GM12878 (cell line): ENCODE measurements around the gene CCDC32. TPM values are rescaled to one million over a fixed set of nuclear protein-coding genes. Genes with fewer than 3 reads are reported as not detected.

Experiments used
- ATAC-seq: fragments of 200-7000 bp; cut with Tn5 transposase; 3 replicates; pipeline ENCODE4 v1.9.1; 2020; ENCODE audit warnings: mild to moderate bottlenecking, moderate library complexity
- BruUV-seq: library from RNA; stranded (reverse); fragments of 400-500 nt; replicated peaks from 2 replicates; lab custom pipeline; 2021; lab: Mats Ljungman, UMichigan
- CTCF ChIA-PET: fragments of 300-600 bp; sonication (Branson Sonifier 250); formaldehyde crosslinking; extraction: SDS; loops from one replicate; lab custom pipeline; 2021; ENCODE audit warnings: inconsistent platforms; lab: Yijun Ruan, JAX
- POLR2A ChIA-PET: fragments of 350-600 bp; formaldehyde crosslinking; extraction: SDS; loops from one replicate; lab custom pipeline; 2021; ENCODE audit warnings: inconsistent platforms; lab: Charles Lee
- RAD21 ChIA-PET: fragments of 300-600 bp; sonication (Branson Sonifier 250); formaldehyde crosslinking; loops from one replicate; lab custom pipeline; 2023; ENCODE audit warnings: antibody characterized with exemption; ENCODE audit not compliant: unreplicated experiment; lab: Charles Lee
- SMC1A ChIA-PET: fragments of 300-600 bp; sonication (Branson Sonifier 250); formaldehyde crosslinking; loops from one replicate; lab custom pipeline; 2023; ENCODE audit not compliant: unreplicated experiment, uncharacterized antibody; lab: Charles Lee
- DNase-seq: peaks from one replicate; pipeline ENCODE4 v3.0.0-alpha.2; 2011; ENCODE audit warnings: low read depth, low spot score
- FAIRE-seq: peaks from 3 replicates; lab custom pipeline; 2011; peaks lifted over from hg19 to GRCh38; lab: Jason Lieb, UNC
- H2AFZ ChIP-seq: 2 replicates; pipeline ENCODE4 v1.6.0; 2011; ENCODE audit warnings: low read depth, low read length, control low read depth; ENCODE audit not compliant: control insufficient read depth
- H3K27ac ChIP-seq: 2 replicates; pipeline ENCODE4 v1.5.1; 2011; ENCODE audit warnings: control low read depth; ENCODE audit not compliant: control insufficient read depth, insufficient read depth
- H3K27me3 ChIP-seq, 2 experiments: replicated peaks in 1 of 2; 2 replicates each; pipeline versions ENCODE4 v1.6.0 to v1.6.1; 2011; ENCODE audit warnings: low read length in 1 of 2; ENCODE audit not compliant: control insufficient read depth in 2 of 2, insufficient read depth in 2 of 2
- H3K36me3 ChIP-seq, 2 experiments: 2 replicates each; pipeline ENCODE4 v1.5.1; 2011; ENCODE audit warnings: low read length in 1 of 2; ENCODE audit not compliant: control insufficient read depth in 2 of 2, insufficient read depth in 2 of 2
- H3K4me1 ChIP-seq: 2 replicates; pipeline ENCODE4 v1.6.1; 2011; ENCODE audit warnings: mild to moderate bottlenecking, low read length, moderate library complexity, mixed read lengths; ENCODE audit not compliant: control insufficient read depth, insufficient read depth
- H3K4me2 ChIP-seq: 2 replicates; pipeline ENCODE4 v1.6.0; 2011; ENCODE audit warnings: control low read depth; ENCODE audit not compliant: control insufficient read depth, insufficient read depth
- H3K4me3 ChIP-seq: fragments of 200-600 bp; sonication (generic); 2 replicates; pipeline ENCODE4 v1.5.1; 2016
- H3K79me2 ChIP-seq: 2 replicates; pipeline ENCODE4 v1.6.0; 2011; ENCODE audit warnings: low read length; ENCODE audit not compliant: control insufficient read depth, insufficient read depth
- H3K9ac ChIP-seq: 2 replicates; pipeline ENCODE4 v1.8.0; 2011; ENCODE audit warnings: low read length, control low read depth, mixed read lengths; ENCODE audit not compliant: control insufficient read depth, insufficient read depth
- H3K9me3 ChIP-seq: replicated peaks from 3 replicates; pipeline ENCODE4 v1.5.1; 2011; ENCODE audit warnings: mild to moderate bottlenecking, low read length; ENCODE audit not compliant: control insufficient read depth, insufficient read depth
- H4K20me1 ChIP-seq: 2 replicates; pipeline ENCODE4 v1.6.0; 2011; ENCODE audit not compliant: control insufficient read depth, insufficient read depth
- CHD1 ChIP-seq: IDR thresholded peaks from 2 replicates; pipeline ENCODE4 v1.6.1; 2012; ENCODE audit warnings: low read depth, low read length, improper control_type of control experiment
- EED ChIP-seq: sonication (generic); IDR thresholded peaks from 2 replicates; pipeline ENCODE4 v1.6.1; 2016; ENCODE audit warnings: antibody characterized with exemption, low read depth
- HCFC1 ChIP-seq: fragments of 150-350 bp; IDR thresholded peaks from 2 replicates; pipeline ENCODE4 v1.6.1; 2014; ENCODE audit warnings: low read length
- NFYB ChIP-seq: IDR thresholded peaks from 2 replicates; pipeline ENCODE4 v1.6.1; 2011; ENCODE audit warnings: low read depth, mild to moderate bottlenecking, low read length, improper control_type of control experiment, moderate library complexity; ENCODE audit not compliant: insufficient read depth
- PRDM15 ChIP-seq: fragments of 450-650 bp; formaldehyde crosslinking; IDR thresholded peaks from 2 replicates; pipeline ENCODE4 v1.4.0; 2020; ENCODE audit warnings: mild to moderate bottlenecking, moderate library complexity
- RELB ChIP-seq: fragments of 450-650 bp; IDR thresholded peaks from 2 replicates; pipeline ENCODE4 v1.6.1; 2017; ENCODE audit warnings: low read depth, mild to moderate bottlenecking, moderate library complexity
- SKIL ChIP-seq: fragments of 450-650 bp; IDR thresholded peaks from 2 replicates; pipeline ENCODE4 v1.6.1; 2017; ENCODE audit warnings: mild to moderate bottlenecking, low read depth, inconsistent platforms; ENCODE audit not compliant: poor library complexity, severe bottlenecking
- SPI1 ChIP-seq: IDR thresholded peaks from 2 replicates; pipeline ENCODE4 v1.6.1; 2011; ENCODE audit warnings: low read depth, mild to moderate bottlenecking, low read length, moderate library complexity, borderline replicate concordance; ENCODE audit not compliant: insufficient read depth
- STAT3 ChIP-seq: IDR thresholded peaks from 2 replicates; pipeline ENCODE4 v1.6.1; 2011; ENCODE audit warnings: low read depth, low read length, improper control_type of control experiment
- TCF7 ChIP-seq: IDR thresholded peaks from 2 replicates; pipeline ENCODE4 v1.6.1; 2014; ENCODE audit warnings: antibody characterized with exemption, borderline replicate concordance
- ZNF622 ChIP-seq: fragments of 450-650 bp; IDR thresholded peaks from 2 replicates; pipeline ENCODE4 v1.6.1; 2017; ENCODE audit warnings: mild to moderate bottlenecking, inconsistent platforms
- WGBS: methylation state at CpG from one replicate; pipeline ENCODE4 v1.1.6; 2016; ENCODE audit warnings: low lambda C conversion rate; ENCODE audit not compliant: insufficient replicate concordance, insufficient coverage; ENCODE audit errors: missing lambda C conversion rate; 5-methylcytosine and 5-hydroxymethylcytosine counted together
- in situ Hi-C: fragments of 300-500 bp; cut with MboI; formaldehyde crosslinking; loops from 9 replicates; pipeline ENCODE4 v1.14.3; 2018; ENCODE audit warnings: mixed read lengths
- intact Hi-C: fragments of 100-400 bp; cut with micrococcal nuclease; formaldehyde crosslinking; loops from one replicate; pipeline ENCODE4 v1.14.2; 2022; ENCODE audit not compliant: unreplicated experiment
- polyA plus RNA-seq, 11 experiments: library from polyadenylated mRNA; depleted of rRNA in 4 of 11; unstranded in 6 of 11; stranded (reverse) in 5 of 11; fragments of >200 nt; fragmentation: Nextera tagmentation in 4 of 11; fragmentation: Illumina TruSeq in 1 of 11; extraction: Ambion mirVana in 4 of 11; extraction: Trizol in 1 of 11; gene quantifications; 1 replicate in 1 of 11; 2 replicates in 10 of 11; pipeline versions ENCODE4 v1.2.1 to v1.2.3, GENCODE V29; 2011 to 2016; ENCODE audit warnings: inconsistent platforms in 2 of 11, missing spikeins in 2 of 11, low read depth in 1 of 11
- total RNA-seq, 4 experiments: library from RNA; depleted of rRNA in 3 of 4; stranded (reverse); fragments of >200 nt in 3 of 4; fragmentation: Illumina TruSeq in 1 of 4; extraction: Trizol in 1 of 4; gene quantifications; 2 replicates each; pipeline versions ENCODE4 v1.2.1 to v1.2.3, GENCODE V29; 2013 to 2021
- TF ChIP-seq, protein P1 (sequence below): IDR thresholded peaks from 2 replicates; pipeline ENCODE4 v1.6.1; 2011; ENCODE audit warnings: low read depth, low read length, improper control_type of control experiment, borderline replicate concordance
- TF ChIP-seq, protein P2 (sequence below): IDR thresholded peaks from 2 replicates; pipeline ENCODE4 v1.6.1; 2011; ENCODE audit warnings: low read depth, mild to moderate bottlenecking, low read length, moderate library complexity, borderline replicate concordance; ENCODE audit errors: extremely low read depth
- TF ChIP-seq, protein P3 (sequence below): IDR thresholded peaks from 2 replicates; pipeline ENCODE4 v1.6.1; 2012; ENCODE audit warnings: low read depth, low read length, improper control_type of control experiment

The CCDC32 gene
- total and polyA plus RNA-seq, 10 of the 15 experiments (the other 5 are each of a cell fraction or from before 2014, with no cell fraction given) = 30.2 to 74.3 (median 46.5) TPM

DNA sequence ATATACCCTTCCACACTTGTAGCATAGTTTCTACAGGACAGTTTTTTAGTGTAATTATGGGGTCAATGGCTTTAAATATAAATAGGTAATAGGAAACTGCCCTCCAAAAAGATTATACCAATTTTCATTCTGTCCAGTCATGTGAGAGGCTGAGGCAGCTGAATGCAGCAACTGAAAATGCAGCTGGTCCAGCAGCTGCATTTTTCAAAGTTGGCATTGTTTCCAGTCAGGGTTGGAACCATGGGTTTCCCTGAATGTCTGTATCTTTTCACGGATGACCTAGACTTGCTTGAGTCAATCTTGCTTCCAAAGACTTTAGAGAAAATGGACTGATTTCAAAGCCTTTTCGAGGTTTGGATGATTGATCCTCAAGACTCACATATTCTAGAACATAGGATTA is 19.3 kb upstream of the CCDC32 start:
- Histone ChIP-seq H3K27ac (no peak overlapping the region), H3K9ac (no peak overlapping the region), H3K27me3 (no peaks in the 10 kb centered on the region), H4K20me1 (no peaks in the 10 kb centered on the region), H3K4me3 (no peak overlapping the region), H2AFZ (no peak overlapping the region), H3K79me2 (no peaks in the 10 kb centered on the region), H3K9me3 (no peaks in the 10 kb centered on the region; the same call in 2 of the 3 replicates), H3K4me2 (no peak overlapping the region), H3K4me1 (no peaks in the 10 kb centered on the region; the same call in 1 of the 2 replicates), H3K36me3 (no peaks in the 10 kb centered on the region)
- in situ Hi-C loops = no loop called here
- ChIA-PET POLR2A (interaction anchor here (1.1 kb wide), 1 partner anchor 19 kb away, joined by 3 read pairs; no protein-coding TSS in a partner anchor), RAD21 (no interaction called here), CTCF (interaction anchor here (1.0 kb wide), 1 partner anchor 15 kb away, joined by 3 read pairs; no protein-coding TSS in a partner anchor), SMC1A (interaction anchor here (0.6 to 1.2 kb wide), 3 partner anchors 14 to 40 kb away, joined by 3 read pairs; no protein-coding TSS in a partner anchor)
- ATAC-seq (no peak), DNase-seq (no peak), FAIRE-seq (no peak)
- intact Hi-C loops = no loop called here
- no TSS peak for BruUV-seq
- WGBS = 0% methylated on average over 2 of the region's 2 CpGs
- TF ChIP-seq SKIL (no peak), EED (no peak), RELB (no peak), NFYB (no peak), CHD1 (no peak), STAT3 (no peak), ZNF622 (no peak), PRDM15 (CRISPR knock-in tag) (no peak), TCF7 (no peak), HCFC1 (no peak), SPI1 (no peak)
- TF ChIP-seq, protein P1, sequence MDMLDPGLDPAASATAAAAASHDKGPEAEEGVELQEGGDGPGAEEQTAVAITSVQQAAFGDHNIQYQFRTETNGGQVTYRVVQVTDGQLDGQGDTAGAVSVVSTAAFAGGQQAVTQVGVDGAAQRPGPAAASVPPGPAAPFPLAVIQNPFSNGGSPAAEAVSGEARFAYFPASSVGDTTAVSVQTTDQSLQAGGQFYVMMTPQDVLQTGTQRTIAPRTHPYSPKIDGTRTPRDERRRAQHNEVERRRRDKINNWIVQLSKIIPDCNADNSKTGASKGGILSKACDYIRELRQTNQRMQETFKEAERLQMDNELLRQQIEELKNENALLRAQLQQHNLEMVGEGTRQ = no peak
- TF ChIP-seq, protein P2, sequence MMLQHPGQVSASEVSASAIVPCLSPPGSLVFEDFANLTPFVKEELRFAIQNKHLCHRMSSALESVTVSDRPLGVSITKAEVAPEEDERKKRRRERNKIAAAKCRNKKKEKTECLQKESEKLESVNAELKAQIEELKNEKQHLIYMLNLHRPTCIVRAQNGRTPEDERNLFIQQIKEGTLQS = no peak
- TF ChIP-seq, protein P3, sequence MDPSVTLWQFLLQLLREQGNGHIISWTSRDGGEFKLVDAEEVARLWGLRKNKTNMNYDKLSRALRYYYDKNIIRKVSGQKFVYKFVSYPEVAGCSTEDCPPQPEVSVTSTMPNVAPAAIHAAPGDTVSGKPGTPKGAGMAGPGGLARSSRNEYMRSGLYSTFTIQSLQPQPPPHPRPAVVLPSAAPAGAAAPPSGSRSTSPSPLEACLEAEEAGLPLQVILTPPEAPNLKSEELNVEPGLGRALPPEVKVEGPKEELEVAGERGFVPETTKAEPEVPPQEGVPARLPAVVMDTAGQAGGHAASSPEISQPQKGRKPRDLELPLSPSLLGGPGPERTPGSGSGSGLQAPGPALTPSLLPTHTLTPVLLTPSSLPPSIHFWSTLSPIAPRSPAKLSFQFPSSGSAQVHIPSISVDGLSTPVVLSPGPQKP = no peak
